ENCODE measurements around the gene TFEC.
"Not testable (repeated sequence)": the region's sequence is repeated elsewhere in the genome, so short reads cannot be mapped to it uniquely, and the experiment has no call there.

The TFEC gene

GRCh38 chr7:116030651-116031276, at the start of gene TFEC:
Gene TFEC, minus strand, starts transcription at chr7:116030763. Its CDS starts 46,322 bp downstream, at chr7:115984441.
- peaks cover 11% of the 10 kb centered on the region for H3K27me3 Mint-ChIP-seq
- H3K4me1 Mint-ChIP-seq (ENCODE audit: low read depth): no peaks in the 10 kb centered on the region
- no peaks in the 10 kb centered on the region for H3K36me3 Mint-ChIP-seq (ENCODE audit: low read depth)
- no peak within 1 kb of the TSS for H3K4me3 Mint-ChIP-seq
- no peak within 1 kb of the TSS for H3K27ac Mint-ChIP-seq
- no peaks in the 10 kb centered on the region for H3K9me3 Mint-ChIP-seq

GRCh38 chr7:116075351-116076145, 45.0 kb upstream of the TFEC start:
- Mint-ChIP-seq H3K4me3 (no peak overlapping the region), H3K27ac (no peak overlapping the region), H3K27me3 (no peaks in the 10 kb centered on the region), H3K9me3 (no peaks in the 10 kb centered on the region), H3K36me3 (ENCODE audit: low read depth) (no peaks in the 10 kb centered on the region), H3K4me1 (ENCODE audit: low read depth) (no peaks in the 10 kb centered on the region)

GRCh38 chr7:116071629-116072028, 41.1 kb upstream of the TFEC start:
- Mint-ChIP-seq H3K36me3 (ENCODE audit: low read depth) (no peaks in the 10 kb centered on the region), H3K9me3 (no peaks in the 10 kb centered on the region), H3K27me3 (no peaks in the 10 kb centered on the region), H3K27ac (no peak overlapping the region), H3K4me3 (no peak overlapping the region), H3K4me1 (ENCODE audit: low read depth) (no peaks in the 10 kb centered on the region)

GRCh38 chr7:116064179-116064578, 33.6 kb upstream of the TFEC start:
- H3K4me3 Mint-ChIP-seq: no peak overlapping the region
- H3K27ac Mint-ChIP-seq: no peak overlapping the region
- no peaks in the 10 kb centered on the region for H3K27me3 Mint-ChIP-seq
- H3K9me3 Mint-ChIP-seq: no peaks in the 10 kb centered on the region
- H3K4me1 Mint-ChIP-seq (ENCODE audit: low read depth): no peaks in the 10 kb centered on the region
- no peaks in the 10 kb centered on the region for H3K36me3 Mint-ChIP-seq (ENCODE audit: low read depth)

- no peaks in the 10 kb centered on the region for H3K4me1 Mint-ChIP-seq (ENCODE audit: low read depth)
- no peaks in the 10 kb centered on the region for H3K9me3 Mint-ChIP-seq
- no peaks in the 10 kb centered on the region for H3K36me3 Mint-ChIP-seq (ENCODE audit: low read depth)
- no peaks in the 10 kb centered on the region for H3K27me3 Mint-ChIP-seq
- no peak overlapping the region for H3K4me3 Mint-ChIP-seq
- no peak overlapping the region for H3K27ac Mint-ChIP-seq
These were observed 32.1 kb upstream of the TFEC start for GRCh38 chr7:116062666-116063065.

- no peaks in the 10 kb centered on the region for H3K36me3 Mint-ChIP-seq (ENCODE audit: low read depth)
- H3K4me3 Mint-ChIP-seq: no peak overlapping the region
- no peaks in the 10 kb centered on the region for H3K27me3 Mint-ChIP-seq
- no peak overlapping the region for H3K27ac Mint-ChIP-seq
- no peaks in the 10 kb centered on the region for H3K4me1 Mint-ChIP-seq (ENCODE audit: low read depth)
- no peaks in the 10 kb centered on the region for H3K9me3 Mint-ChIP-seq
These were observed 21.4 kb upstream of the TFEC start for GRCh38 chr7:116052006-116052405.

GRCh38 chr7:116047261-116047660, 16.7 kb upstream of the TFEC start:
- H3K36me3 Mint-ChIP-seq (ENCODE audit: low read depth); H3K27me3 Mint-ChIP-seq; H3K4me3 Mint-ChIP-seq; H3K4me1 Mint-ChIP-seq (ENCODE audit: low read depth); H3K9me3 Mint-ChIP-seq; H3K27ac Mint-ChIP-seq: not testable (repeated sequence)

GRCh38 chr7:116045532-116045931, 15.0 kb upstream of the TFEC start:
- Mint-ChIP-seq H3K27me3 (no peaks in the 10 kb centered on the region), H3K27ac (no peak overlapping the region), H3K4me3 (no peak overlapping the region), H3K9me3 (no peaks in the 10 kb centered on the region), H3K36me3 (ENCODE audit: low read depth) (no peaks in the 10 kb centered on the region), H3K4me1 (ENCODE audit: low read depth) (no peaks in the 10 kb centered on the region)

GRCh38 chr7:116041615-116042014, 11.1 kb upstream of the TFEC start:
- Mint-ChIP-seq H3K27me3 (no peaks in the 10 kb centered on the region), H3K9me3 (no peaks in the 10 kb centered on the region), H3K4me1 (ENCODE audit: low read depth) (no peaks in the 10 kb centered on the region), H3K27ac (no peak overlapping the region), H3K36me3 (ENCODE audit: low read depth) (no peaks in the 10 kb centered on the region), H3K4me3 (no peak overlapping the region)

- H3K36me3 Mint-ChIP-seq (ENCODE audit: low read depth): no peaks in the 10 kb centered on the region
- no peak overlapping the region for H3K4me3 Mint-ChIP-seq
- H3K27me3 Mint-ChIP-seq: no peaks in the 10 kb centered on the region
- H3K27ac Mint-ChIP-seq: no peak overlapping the region
- no peaks in the 10 kb centered on the region for H3K4me1 Mint-ChIP-seq (ENCODE audit: low read depth)
- H3K9me3 Mint-ChIP-seq: no peaks in the 10 kb centered on the region
These were observed 6.8 kb upstream of the TFEC start for GRCh38 chr7:116037401-116037800.

- Mint-ChIP-seq H3K36me3 (ENCODE audit: low read depth) (no peaks in the 10 kb centered on the region), H3K4me1 (ENCODE audit: low read depth) (no peaks in the 10 kb centered on the region), H3K27me3 (peaks cover 4% of the 10 kb centered on the region), H3K9me3 (no peaks in the 10 kb centered on the region), H3K27ac (no peak overlapping the region), H3K4me3 (no peak overlapping the region)
These were observed 3.8 kb upstream of the TFEC start for GRCh38 chr7:116034411-116034810.

GRCh38 chr7:116032886-116033285, 2.3 kb upstream of the TFEC start:
- Mint-ChIP-seq H3K36me3 (ENCODE audit: low read depth) (no peaks in the 10 kb centered on the region), H3K27me3 (peaks cover 10% of the 10 kb centered on the region), H3K27ac (no peak overlapping the region), H3K4me3 (no peak overlapping the region), H3K9me3 (no peaks in the 10 kb centered on the region), H3K4me1 (ENCODE audit: low read depth) (no peaks in the 10 kb centered on the region)

GRCh38 chr7:116028787-116029186, 1.8 kb downstream of the TFEC start:
- Mint-ChIP-seq H3K27me3 (peaks cover 11% of the 10 kb centered on the region), H3K36me3 (ENCODE audit: low read depth) (no peaks in the 10 kb centered on the region), H3K4me3 (peak overlapping the region; percentile 18), H3K4me1 (ENCODE audit: low read depth) (no peaks in the 10 kb centered on the region), H3K9me3 (no peaks in the 10 kb centered on the region), H3K27ac (no peak overlapping the region)

GRCh38 chr7:116027786-116028185, 2.8 kb downstream of the TFEC start:
- Mint-ChIP-seq H3K4me3 (no peak overlapping the region), H3K4me1 (ENCODE audit: low read depth) (no peaks in the 10 kb centered on the region), H3K36me3 (ENCODE audit: low read depth) (no peaks in the 10 kb centered on the region), H3K27ac (no peak overlapping the region), H3K27me3 (peaks cover 11% of the 10 kb centered on the region), H3K9me3 (no peaks in the 10 kb centered on the region)

- Mint-ChIP-seq H3K36me3 (ENCODE audit: low read depth) (no peaks in the 10 kb centered on the region), H3K4me1 (ENCODE audit: low read depth) (no peaks in the 10 kb centered on the region), H3K27ac (no peak overlapping the region), H3K27me3 (peaks cover 7% of the 10 kb centered on the region), H3K4me3 (no peak overlapping the region), H3K9me3 (no peaks in the 10 kb centered on the region)
These were observed 5.4 kb downstream of the TFEC start for GRCh38 chr7:116024826-116025809.

All from stimulated activated naive CD8-positive, alpha-beta T cell treated with anti-CD3 and anti-CD28 coated beads, Interleukin-15, Interleukin-2, amounts not matched to agents 100 ng/mL and 50 ng/mL, for 24 hours (primary cell).